ENCODE data around the gene TEAD2.
"Not testable (repeated sequence)": the region's sequence is repeated elsewhere in the genome, so short reads cannot be mapped to it uniquely, and the experiment has no call there.

- not testable (repeated sequence) for TF ChIP-seq ZNF281 (CRISPR knock-in tag; IDR thresholded peaks at IDR 0.05; ENCODE audit: borderline replicate concordance); ZNF468 (CRISPR knock-in tag; IDR thresholded peaks at IDR 0.05); ZNF143 (CRISPR knock-in tag; IDR thresholded peaks at IDR 0.05); CTCF (CRISPR knock-in tag; IDR thresholded peaks at IDR 0.05); KDM5B (CRISPR knock-in tag; IDR thresholded peaks at IDR 0.05; ENCODE audit: borderline replicate concordance); TAF1 (CRISPR knock-in tag; IDR thresholded peaks at IDR 0.05); JUN (CRISPR knock-in tag; IDR thresholded peaks at IDR 0.05); U2AF1 (optimal IDR thresholded peaks at IDR 0.05; ENCODE audit: low read depth, low read length); ZNF737 (CRISPR knock-in tag; IDR thresholded peaks at IDR 0.05; ENCODE audit: borderline replicate concordance); STAT5B (CRISPR knock-in tag; IDR thresholded peaks at IDR 0.05); DPF2 (CRISPR knock-in tag; IDR thresholded peaks at IDR 0.05; ENCODE audit: borderline replicate concordance, low read depth); ZNF121 (CRISPR knock-in tag; IDR thresholded peaks at IDR 0.05)
- TF ChIP-seq, protein P1, sequence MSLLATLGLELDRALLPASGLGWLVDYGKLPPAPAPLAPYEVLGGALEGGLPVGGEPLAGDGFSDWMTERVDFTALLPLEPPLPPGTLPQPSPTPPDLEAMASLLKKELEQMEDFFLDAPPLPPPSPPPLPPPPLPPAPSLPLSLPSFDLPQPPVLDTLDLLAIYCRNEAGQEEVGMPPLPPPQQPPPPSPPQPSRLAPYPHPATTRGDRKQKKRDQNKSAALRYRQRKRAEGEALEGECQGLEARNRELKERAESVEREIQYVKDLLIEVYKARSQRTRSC (CRISPR knock-in tag; IDR thresholded peaks at IDR 0.05; ENCODE audit: low read depth): not testable (repeated sequence)
Observed at GRCh38 chr19:49332691-49333417, 29.4 kb downstream of the TEAD2 start.

Data from HepG2 (cell line).